Right forelimb (tissue), 1 donor: ENCODE measurements around the gene PTPN7.
A peak's percentile ranks its signal among the peaks of the same experiment; 100 is the strongest.
"Not testable (repeated sequence)": the region's sequence is repeated elsewhere in the genome, so short reads cannot be mapped to it uniquely, and the experiment has no call there.

Experiments
- DNase-seq: peaks from one replicate; pipeline ENCODE4 v3.0.0-alpha.2; 2018

Gene PTPN7

GRCh38 chr1:202160377-202160940 is at the start of gene PTPN7:
TSS of gene PTPN7 (minus strand) at chr1:202160602. CDS start at chr1:202159402, 1,200 bp downstream.
- peak; percentile 40 for DNase-seq

- no peak for DNase-seq
Measured at GRCh38 chr1:202208351-202208857, 48.0 kb upstream of the PTPN7 start.

- DNase-seq, result no peak
Measured at GRCh38 chr1:202207292-202207691, 46.9 kb upstream of the PTPN7 start.

GRCh38 chr1:202205523-202206190 is 45.3 kb upstream of the PTPN7 start:
- no peak for DNase-seq

GRCh38 chr1:202204065-202204464 is 43.7 kb upstream of the PTPN7 start:
- no peak for DNase-seq

GRCh38 chr1:202203238-202204039 is 43.0 kb upstream of the PTPN7 start:
- no peak for DNase-seq

- DNase-seq, result no peak
Measured at GRCh38 chr1:202202500-202203168, 42.2 kb upstream of the PTPN7 start.

- DNase-seq, result no peak
Measured at GRCh38 chr1:202201971-202202370, 41.6 kb upstream of the PTPN7 start.

- no peak for DNase-seq
Measured at GRCh38 chr1:202201266-202201665, 40.9 kb upstream of the PTPN7 start.

GRCh38 chr1:202200669-202201068 is 40.3 kb upstream of the PTPN7 start:
- DNase-seq, result no peak

GRCh38 chr1:202200112-202200548 is 39.7 kb upstream of the PTPN7 start:
- DNase-seq, result no peak

GRCh38 chr1:202199040-202199889 is 38.9 kb upstream of the PTPN7 start:
- DNase-seq, result no peak

- DNase-seq, result no peak
Measured at GRCh38 chr1:202198366-202198724, 37.9 kb upstream of the PTPN7 start.

- DNase-seq, result no peak
Measured at GRCh38 chr1:202197653-202198365, 37.4 kb upstream of the PTPN7 start.

GRCh38 chr1:202194328-202194648 is 33.9 kb upstream of the PTPN7 start:
- DNase-seq, result no peak

GRCh38 chr1:202193614-202194327 is 33.4 kb upstream of the PTPN7 start, which contains the start of gene LGR6:
TSS of gene LGR6 (plus strand) at chr1:202193799. CDS start at chr1:202193990, 191 bp downstream.
- DNase-seq, result no peak

- peak; percentile 77 for DNase-seq
Measured at GRCh38 chr1:202192770-202193613, 32.6 kb upstream of the PTPN7 start.

GRCh38 chr1:202191391-202191790 is 31.0 kb upstream of the PTPN7 start:
- DNase-seq, result not testable (repeated sequence)

GRCh38 chr1:202189918-202190715 is 29.7 kb upstream of the PTPN7 start:
- no peak for DNase-seq
